Measurements from ENCODE around the gene NR2C2AP. TPM values are rescaled to one million over a fixed set of nuclear protein-coding genes. Genes with fewer than 3 reads are reported as not detected.

The NR2C2AP gene
- total and polyA plus RNA-seq, 2 of the 13 experiments (the other 11 are each of a cell fraction or from before 2014, with no cell fraction given) = 12.2 to 26.8 TPM

GRCh38 chr19:19170053-19170872 is 33.0 kb downstream of the NR2C2AP start, which contains the start of gene MEF2B (continued):
- TF ChIP-seq ZNF646 (CRISPR knock-in tag; IDR thresholded peaks at IDR 0.05) (no peak), SNAPC2 (CRISPR knock-in tag; IDR thresholded peaks at IDR 0.05) (no peak), ZBTB3 (CRISPR knock-in tag; IDR thresholded peaks at IDR 0.05; ENCODE audit: borderline replicate concordance, low read depth) (no peak), PRDM15 (CRISPR knock-in tag; IDR thresholded peaks at IDR 0.05) (no peak), POLR2AphosphoS2 (IDR thresholded peaks at IDR 0.05; ENCODE audit: low read depth, low read length) (no peak), ZNF276 (CRISPR knock-in tag; IDR thresholded peaks at IDR 0.05; ENCODE audit: low read depth) (no peak), IRF2 (CRISPR knock-in tag; IDR thresholded peaks at IDR 0.05) (no peak), ZFP36L1 (CRISPR knock-in tag; IDR thresholded peaks at IDR 0.05) (no peak), PLSCR1 (CRISPR knock-in tag; IDR thresholded peaks at IDR 0.05; ENCODE audit: borderline replicate concordance) (no peak), ZNF652 (CRISPR knock-in tag; IDR thresholded peaks at IDR 0.05; ENCODE audit: borderline replicate concordance, low read depth) (no peak), IRF9 (CRISPR knock-in tag; IDR thresholded peaks at IDR 0.05; ENCODE audit: borderline replicate concordance) (no peak), ZFYVE20 (CRISPR knock-in tag; IDR thresholded peaks at IDR 0.05; ENCODE audit: borderline replicate concordance, low read depth) (no peak)

Measured in HepG2 (cell line).